NCI-H1436 (cell line): ENCODE data around the gene SRSF10.
"Not testable (repeated sequence)": the region's sequence is repeated elsewhere in the genome, so short reads cannot be mapped to it uniquely, and the experiment has no call there.

Experiments
- DNase-seq: peaks from one replicate; lab custom pipeline; 2025; lab: John Stamatoyannopoulos, UW

Gene SRSF10

DNA sequence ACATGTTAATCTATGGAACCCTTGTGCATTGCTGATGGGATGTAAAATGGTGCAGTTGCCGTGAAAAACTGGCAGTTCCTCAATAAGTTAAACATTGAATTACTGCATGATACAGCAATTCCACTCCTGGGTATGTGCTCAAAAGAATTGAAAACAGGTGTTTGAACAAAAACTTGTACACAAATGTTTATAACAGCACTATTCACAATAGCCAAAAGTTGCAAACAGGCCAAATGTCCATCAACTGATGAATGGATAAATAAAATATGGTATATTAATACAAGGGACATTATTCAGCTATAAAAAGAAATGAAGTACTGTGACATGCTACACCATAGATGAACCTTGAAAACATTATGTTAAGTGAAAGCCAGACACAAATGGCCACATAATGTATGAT is 17.7 kb upstream of the SRSF10 start:
- DNase-seq, result no peak

DNA sequence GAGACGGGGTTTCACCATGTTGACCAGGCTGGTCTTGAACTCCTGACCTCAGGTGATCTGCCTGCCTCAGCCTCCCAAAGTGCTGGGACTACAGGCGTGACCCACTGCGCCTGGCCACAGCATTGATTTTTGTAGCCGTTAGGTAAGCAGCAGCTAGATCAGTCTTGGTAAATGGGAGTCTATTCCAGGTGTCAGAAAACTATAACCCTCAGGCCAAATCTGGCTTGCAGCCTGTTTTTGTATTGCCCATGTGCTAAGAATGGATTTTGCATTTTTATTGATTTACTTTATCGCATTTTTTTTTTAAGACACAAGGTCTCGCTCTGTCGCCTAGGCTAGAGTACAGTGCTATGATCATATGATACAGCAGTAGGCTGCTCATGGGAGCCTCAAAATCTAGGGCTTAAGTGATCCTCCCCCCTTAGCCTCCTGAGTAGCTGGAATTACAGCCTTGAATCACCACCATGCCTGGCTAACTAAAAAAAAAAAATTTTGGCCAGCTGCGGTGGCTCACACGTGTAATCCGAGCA is 16.6 kb upstream of the SRSF10 start:
- DNase-seq, result no peak

DNA sequence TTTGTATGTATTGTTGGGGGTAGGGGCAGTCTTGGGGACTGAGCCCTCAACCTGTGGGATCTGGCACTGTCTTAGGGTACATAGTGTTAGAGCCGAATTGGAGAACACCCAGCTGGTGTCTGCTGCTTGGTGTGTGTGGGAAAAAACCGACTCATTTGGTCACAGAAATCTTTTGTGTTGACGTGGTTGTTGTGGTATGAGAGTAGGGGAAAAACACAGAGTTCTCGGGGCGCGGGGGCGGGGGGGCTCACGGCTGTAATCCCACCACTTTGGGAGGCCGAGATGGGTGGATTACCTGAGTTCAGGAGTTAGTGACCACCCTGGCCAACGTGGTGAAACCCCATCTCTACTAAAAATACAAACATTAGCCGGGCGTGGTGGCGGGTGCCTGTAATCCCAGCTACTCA is 15.3 kb upstream of the SRSF10 start:
- DNase-seq, result no peak

DNA sequence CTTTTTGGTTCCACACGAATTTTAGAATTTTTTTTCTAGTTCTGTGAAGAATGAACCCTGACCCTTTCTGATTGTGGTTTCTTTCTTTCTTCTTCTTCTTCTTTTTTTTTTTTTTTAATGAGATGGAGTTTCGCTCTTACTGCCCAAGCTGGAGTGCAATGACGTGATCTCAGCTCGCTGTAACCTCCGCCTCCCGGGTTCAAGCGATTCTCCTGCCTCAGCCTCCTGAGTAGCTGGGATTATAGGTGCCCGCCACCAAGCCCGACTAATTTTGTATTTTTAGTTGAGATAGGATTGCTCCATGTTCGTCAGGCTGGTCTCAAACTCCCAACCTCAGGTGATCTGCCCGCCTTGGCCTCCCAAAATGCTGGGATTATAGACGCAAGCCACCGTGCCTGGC is 11.9 kb upstream of the SRSF10 start:
- DNase-seq, result not testable (repeated sequence)

DNA sequence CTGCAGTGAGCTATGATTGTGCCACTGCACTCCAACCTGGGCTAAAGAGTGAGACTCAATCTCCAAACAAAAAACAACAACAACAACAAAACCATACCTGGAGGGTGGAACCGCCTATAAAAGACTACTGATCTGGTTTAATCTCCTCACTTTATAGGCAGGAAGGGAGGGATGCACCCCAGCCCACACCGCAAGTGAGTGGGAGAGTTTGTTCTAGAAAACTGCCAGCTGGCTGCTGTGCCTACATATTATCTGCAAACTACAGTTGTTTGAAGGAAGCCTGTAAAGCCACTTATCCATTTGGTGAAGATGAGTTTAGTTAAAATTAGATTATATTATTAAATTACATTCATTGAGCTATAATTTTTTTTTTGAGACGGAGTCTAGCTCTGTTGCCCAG is 9.1 kb upstream of the SRSF10 start:
- DNase-seq, result no peak

DNA sequence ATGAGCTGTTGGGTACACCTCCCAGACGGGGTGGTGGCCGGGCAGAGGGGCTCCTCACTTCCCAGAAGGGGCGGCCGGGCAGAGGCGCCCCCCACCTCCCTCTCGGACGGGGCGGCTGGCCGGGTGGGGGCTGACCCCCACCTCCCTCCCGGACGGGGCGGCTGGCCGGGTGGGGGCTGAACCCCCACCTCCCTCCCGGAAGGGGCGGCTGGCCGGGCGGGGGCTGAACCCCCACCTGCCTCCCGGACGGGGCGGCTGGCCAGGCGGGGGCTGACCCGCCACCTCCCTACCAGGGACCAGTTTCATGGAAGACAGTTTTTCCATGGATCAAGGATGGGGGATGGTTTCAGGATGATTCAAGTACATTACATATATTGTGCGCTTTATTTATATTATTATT is 6.9 kb upstream of the SRSF10 start:
- not testable (repeated sequence) for DNase-seq

DNA sequence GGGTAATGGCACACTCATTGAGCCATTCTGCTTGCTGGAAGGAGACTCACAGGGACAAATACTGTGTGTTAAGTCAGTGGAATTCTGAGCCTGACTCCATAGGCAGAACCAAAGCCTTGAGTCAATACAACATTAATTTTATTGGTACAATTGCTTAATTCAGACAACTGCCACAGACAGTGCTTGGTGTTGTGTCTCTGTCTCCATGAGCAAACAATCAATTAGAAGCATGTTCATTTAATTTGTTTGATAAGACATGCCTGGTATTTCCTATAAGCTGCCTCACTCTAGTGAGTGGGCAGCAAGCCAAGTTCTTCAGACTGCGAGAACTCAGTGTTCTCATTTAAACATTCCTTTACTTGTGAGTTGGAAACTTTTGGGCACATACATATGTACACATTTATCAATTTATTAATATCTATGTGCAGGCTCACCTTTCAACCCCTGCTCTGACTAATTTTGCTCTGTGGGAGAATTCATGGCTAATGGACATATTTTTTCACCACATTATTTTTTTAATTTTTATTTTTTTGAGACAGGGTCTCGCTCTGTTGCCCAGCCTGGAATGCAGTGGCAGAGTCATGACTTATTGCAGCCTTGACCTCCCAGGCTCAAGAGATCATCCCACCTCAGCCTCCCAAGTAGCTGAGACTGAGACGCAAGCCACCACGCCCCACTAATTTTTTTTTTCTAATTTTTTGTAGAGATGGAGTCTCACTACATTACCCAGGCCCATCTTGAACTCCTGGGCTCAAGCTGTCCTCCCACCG is 4.5 kb upstream of the SRSF10 start:
- DNase-seq, result no peak

DNA sequence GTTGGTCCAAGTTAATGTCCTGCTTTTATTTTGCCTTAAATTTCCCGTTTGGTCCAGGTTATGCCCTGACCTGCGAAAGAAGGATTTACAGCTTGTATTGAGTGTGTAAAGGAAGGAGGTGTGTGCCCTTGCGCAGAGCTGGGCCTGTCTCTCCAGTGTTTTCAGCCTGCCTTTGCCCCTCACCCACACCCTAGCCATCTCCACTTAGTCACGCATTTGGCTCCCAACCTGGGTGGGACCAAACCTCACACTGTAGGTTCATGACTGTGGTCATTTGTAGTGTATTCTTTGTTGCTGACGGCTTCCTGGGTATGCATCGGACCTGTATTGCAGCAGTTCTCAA is 572 bp upstream of the SRSF10 start:
- DNase-seq, result peak; percentile 33

DNA sequence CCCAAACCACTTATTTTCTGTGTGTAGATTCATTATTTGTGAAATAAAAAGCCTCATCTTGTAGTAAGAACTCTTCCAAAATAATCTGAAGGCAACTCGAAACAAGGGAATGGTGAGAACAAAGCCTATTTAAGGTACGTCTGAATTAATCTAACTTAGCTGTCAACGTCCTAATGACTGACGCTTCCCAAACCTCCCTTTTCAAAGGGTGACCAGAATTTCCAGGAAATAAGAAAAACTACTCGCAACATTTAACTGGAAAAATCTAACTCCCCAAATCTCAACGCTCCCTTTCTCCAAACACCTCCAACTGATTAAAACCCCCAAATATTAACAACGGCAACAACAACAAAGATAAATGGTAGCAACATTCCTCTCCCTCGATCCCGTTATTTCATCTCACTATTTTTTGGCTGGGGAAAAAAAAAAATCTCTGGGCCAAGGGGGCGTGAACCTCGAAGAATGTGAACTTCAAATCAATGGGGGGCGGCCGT is 693 bp downstream of the SRSF10 start:
- no peak for DNase-seq

DNA sequence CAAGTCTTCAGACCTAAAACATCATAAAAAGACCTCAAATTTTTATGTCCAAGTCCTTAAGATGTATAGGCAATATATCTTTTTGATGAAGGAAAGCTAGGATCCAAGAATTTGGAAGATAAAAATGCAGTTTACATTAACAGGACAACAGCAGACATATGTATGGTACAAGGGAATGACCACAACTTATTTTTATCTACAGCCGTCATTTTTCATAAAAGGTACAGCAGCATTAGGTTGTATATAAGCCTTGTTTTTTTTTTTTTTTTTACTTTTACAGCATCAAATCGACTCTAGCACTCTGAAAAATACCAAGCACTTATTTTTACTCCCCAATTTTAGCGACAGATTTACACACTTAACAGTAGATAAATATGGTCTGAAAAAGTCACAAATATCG is 1.3 kb downstream of the SRSF10 start:
- no peak for DNase-seq

DNA sequence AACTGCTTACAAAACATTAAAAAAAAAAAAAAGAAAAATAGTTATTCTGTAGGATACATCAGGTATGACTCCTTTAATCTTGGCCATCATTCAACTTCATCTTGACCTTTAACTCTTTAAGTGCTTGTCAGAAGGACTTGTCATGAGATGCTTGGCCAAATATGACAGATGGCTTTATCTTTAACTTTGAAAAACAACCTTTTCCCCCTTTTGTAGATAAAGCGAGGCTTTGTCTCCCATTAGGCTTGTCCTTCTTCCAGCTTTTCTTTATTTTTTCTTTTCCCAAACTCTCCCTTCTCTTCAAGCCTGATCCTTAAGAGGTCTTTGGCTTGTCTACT is 2.3 kb downstream of the SRSF10 start:
- no peak for DNase-seq

DNA sequence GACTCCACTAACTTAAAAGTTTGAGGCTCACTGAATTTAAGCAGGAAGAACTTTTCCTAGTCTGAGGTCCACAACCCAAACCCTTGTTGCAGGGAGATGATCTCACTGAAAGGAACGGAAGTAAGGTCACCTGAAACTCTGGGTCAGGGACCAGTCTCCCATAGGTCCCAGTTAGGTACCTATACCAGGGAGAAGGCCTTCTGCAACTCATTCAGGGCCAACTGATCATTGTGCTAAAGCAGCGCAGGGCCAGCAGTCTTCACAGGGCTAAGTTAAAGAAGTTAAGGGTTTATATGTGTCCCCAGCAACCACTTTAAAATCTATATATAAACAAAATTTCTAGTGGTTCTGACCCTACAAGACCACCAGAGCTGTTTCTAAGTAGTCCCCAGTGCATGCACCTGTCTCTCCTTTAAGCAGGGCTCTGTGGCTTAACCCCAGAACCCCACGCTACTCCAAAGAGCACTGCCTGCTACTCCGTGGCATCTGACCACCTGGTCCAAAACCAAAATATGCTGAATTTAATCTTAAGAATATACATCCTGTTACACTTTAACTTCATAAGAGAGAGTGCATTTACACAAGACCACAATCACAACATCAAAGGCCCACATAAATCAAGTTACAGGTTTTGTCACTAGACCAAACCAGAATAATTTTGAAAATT is 2.8 kb downstream of the SRSF10 start:
- no peak for DNase-seq

DNA sequence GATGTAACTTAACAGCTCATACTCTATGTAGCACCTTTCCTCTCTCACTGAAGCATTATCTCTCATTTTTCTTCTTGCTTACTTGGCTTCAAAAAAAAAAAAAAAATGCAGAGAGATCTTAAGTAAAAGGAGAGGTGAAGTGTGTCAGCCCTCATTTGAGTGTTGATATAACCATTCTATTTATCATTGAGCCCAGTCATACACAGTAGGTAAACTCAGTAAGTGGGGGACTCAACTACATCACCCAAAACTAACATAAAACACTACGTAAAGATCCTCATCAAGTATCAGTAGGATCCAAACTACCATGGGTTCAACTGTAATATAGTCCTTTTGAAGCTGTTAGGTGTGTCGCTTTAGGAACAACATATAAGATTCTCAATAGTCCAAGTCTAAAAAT is 12.3 kb downstream of the SRSF10 start:
- DNase-seq, result no peak

DNA sequence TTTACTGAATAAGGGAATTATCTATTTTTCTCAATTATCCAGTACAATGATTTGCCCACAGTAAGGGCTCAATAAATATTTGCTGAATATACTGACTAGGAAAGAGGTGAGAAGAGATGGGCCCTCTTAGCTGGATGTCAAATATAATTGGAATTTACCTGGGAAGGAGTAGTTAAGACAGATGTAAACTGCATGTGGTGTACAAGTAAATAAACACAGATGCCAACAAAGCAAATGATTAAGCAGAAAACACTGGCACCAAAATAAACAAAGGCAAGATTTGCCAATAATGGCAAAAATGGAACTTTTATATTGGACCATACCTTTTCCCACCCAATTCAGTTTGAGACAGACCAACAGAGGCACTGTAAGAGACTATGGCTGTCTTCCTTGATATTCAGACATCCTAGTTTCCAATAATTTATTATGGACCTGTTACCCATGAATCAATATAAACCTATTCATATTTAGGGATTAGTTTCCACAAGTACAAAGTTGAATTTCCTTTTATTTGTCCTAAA is 13.1 kb downstream of the SRSF10 start:
- no peak for DNase-seq

DNA sequence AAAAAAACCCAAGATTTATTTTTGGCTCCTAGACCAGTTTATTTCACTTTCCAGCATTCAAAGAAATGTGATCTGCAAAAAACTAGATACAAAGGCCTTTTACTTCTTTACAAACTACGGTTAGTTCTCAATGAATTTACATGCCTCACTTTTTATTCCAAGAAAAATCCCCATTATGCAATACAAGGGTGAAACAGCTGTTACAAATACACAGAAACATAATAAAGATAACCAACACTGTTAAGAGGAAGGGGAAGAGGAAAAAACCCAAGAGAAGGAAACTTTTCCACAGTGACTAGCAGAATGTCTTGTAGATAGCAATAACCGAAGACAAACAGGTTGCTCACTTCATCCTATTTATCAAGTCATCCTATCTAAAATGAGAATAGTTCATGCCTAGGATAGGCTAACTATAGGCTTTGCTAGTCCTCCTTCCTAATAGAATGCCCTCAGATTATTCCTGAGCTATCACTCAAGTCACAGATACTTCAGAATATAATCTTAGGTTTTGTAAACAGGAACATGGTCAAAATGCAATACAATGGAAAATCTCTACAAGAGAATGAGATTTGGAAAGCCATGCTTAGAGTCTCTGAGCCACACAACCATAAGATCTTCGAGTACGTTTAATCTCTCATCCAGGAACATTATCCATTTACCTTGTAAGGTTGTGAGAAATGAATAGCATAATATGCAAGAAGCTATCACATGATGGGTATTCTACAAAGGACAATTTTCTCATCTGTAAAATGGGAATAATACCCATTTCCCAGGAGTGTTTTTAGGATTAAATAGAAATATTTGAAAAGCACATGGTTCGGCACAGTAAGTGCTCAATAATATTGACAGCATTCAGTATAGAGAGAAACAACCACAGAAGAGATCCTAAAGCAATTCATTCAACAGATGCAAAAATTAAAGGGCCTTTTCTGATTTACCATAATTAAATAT is 15.1 kb downstream of the SRSF10 start:
- no peak for DNase-seq

DNA sequence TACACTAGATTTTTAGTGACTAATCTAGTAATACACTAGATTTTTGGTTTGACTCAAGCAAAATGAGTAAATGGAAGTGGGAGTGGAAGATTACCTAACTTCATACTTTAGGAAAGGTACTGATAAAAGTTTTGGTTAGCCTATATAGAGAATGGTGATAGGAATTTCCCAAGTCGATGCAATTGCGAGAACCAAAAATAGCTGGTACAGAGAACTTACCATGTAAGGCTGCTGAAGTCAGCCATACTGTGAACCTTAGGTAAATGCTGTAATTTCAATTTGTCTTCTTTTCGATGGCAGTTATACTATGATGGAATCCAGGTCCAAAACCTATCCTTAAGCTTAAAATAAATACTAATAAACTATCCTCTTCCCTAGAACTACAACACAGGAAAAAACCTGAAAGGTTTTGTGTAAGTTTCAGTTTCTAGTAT is 15.9 kb downstream of the SRSF10 start:
- DNase-seq, result no peak

DNA sequence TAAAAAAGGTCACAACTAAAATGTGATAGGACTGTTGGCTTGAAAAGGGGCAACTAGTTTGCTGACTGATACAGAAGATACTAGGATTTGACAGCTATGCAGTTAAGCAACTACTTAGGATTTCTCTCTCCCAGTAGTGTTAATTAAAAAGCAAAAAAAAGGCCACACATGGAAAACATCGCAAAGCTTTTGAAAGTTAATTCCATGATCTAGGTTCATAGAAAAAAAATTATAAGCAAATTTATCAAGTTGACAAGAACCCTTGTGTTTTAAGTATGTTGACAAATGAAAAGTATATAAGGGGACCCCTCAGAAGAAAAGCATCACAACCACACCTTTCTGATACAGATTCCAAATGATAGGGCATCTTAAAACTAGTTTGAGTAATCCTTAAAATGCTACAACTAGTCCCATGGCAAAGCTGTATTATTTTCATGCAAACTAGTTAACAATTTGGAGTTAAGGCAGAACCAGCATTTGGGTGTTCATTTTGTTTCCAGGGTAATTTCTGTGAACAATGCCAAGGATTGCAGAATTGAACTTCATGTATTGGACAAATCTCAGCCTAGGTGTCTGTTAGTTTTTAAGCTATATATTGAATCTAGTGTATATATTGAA is 16.4 kb downstream of the SRSF10 start:
- no peak for DNase-seq

DNA sequence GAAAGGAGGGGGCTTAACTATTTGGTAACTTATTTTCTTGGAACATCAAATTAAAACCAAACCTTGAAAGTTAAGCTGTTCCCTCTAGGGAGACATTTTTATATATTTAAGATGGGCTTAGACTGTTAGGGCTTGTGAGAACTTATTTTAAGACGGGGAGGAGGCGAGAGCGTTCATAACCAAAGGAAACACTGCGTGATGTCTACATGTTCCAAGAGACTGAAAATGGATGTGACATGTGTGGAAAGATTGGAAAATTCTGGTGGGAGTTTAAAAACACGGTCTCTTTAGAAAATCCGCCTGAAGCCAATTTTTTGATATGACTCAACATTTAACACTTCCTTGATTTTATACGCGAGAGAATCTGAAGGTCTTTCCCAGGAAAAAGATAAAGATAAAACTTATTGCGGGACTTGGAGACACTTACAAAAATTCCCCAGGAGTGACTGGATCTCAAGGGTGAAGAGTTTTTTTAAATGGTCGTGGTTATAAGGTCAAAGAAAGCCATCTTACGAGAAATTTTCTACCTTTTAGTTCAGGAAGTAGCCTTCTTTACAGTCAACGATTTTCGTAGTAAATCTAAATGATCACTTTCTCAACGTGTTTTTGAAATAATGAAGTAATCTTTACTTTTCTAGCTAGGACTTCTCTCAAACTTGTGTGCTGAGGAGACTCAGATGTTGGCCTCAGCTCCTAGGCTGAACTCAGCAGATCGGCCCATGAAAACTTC is 19.7 kb downstream of the SRSF10 start:
- no peak for DNase-seq

DNA sequence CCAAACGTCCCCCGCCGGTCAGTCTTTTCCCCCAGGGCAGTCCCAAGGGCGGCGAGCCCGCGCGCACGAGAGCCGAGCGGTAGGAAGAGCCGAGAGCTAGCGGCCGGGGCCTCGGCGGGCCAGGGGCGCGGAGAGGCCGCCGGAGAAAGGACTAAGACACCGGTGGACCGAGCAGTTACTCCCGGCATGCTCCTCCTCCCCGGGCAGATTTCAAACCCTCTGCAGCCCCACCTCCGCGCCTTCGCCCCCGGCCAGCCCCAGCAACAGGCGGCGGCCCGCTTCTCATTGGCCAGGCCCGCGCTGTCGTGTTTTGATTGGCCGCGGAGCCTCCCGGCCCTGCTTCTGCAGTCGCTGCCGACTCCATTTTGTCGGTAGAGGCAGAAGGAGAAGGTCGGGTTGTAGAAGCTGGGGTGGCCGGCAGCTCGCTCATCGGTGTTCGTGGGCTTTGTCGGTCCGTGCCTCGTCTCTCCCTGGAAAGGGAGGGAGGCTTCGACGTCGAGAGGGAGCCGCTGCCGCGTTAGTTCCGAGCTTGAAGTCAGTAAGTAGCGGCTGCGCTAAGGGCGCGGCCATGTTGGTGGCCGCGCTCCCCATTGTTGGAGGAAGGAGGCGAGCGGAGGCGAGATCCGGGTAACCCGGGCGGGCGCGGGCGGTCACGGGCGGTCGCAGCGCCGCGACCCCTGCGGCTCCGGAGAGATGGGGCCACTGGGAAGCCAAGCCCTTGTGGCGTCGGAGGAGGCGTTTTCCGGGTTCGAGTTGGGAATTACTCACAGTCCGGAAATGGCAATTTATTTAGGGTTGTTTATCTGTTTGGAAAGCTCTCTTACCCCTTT is 20.5 kb downstream of the SRSF10 start, which contains the start of gene PNRC2:
TSS of gene PNRC2 (plus strand) at position 368 of the 830 bp plus-strand sequence. CDS start 1,630 bp downstream, outside the sequence.
- DNase-seq, result peak; percentile 95
